ENCODE data around the gene RTF2.
"Not testable (repeated sequence)": the region's sequence is repeated elsewhere in the genome, so short reads cannot be mapped to it uniquely, and the experiment has no call there.

RTF2 gene

GRCh38 chr20:56503916-56504315 lies 35.5 kb downstream of the RTF2 start:
- no peak for DNase-seq

GRCh38 chr20:56504373-56505005 lies 36.1 kb downstream of the RTF2 start:
- no peak for DNase-seq

- no peak for DNase-seq
Observed at GRCh38 chr20:56506103-56506502, 37.7 kb downstream of the RTF2 start.

- no peak for DNase-seq
Observed at GRCh38 chr20:56511926-56512325, 43.5 kb downstream of the RTF2 start.

GRCh38 chr20:56513161-56514150 lies 45.0 kb downstream of the RTF2 start:
- DNase-seq, result no peak

- DNase-seq, result no peak
Observed at GRCh38 chr20:56516631-56517030, 48.2 kb downstream of the RTF2 start.

- no peak for DNase-seq
Observed at GRCh38 chr20:56517211-56517610, 48.8 kb downstream of the RTF2 start.

- no peak for DNase-seq
Observed at GRCh38 chr20:56517641-56518040, 49.2 kb downstream of the RTF2 start.

GRCh38 chr20:56518126-56518525 lies 49.7 kb downstream of the RTF2 start:
- DNase-seq, result no peak

- DNase-seq, result no peak
Observed at GRCh38 chr20:56518721-56519398, 50.4 kb downstream of the RTF2 start.

GRCh38 chr20:56519551-56519950 lies 51.1 kb downstream of the RTF2 start:
- no peak for DNase-seq

- DNase-seq, result no peak
Observed at GRCh38 chr20:56520180-56520579, 51.8 kb downstream of the RTF2 start.

- not testable (repeated sequence) for DNase-seq
Observed at GRCh38 chr20:56520746-56521354, 52.4 kb downstream of the RTF2 start.

- DNase-seq, result no peak
Observed at GRCh38 chr20:56522311-56522710, 53.9 kb downstream of the RTF2 start.

- DNase-seq, result not testable (repeated sequence)
Observed at GRCh38 chr20:56524444-56524843, 56.0 kb downstream of the RTF2 start, which contains the start of gene FAM209A. Gene FAM209A, plus strand, starts transcription at chr20:56524744. Its CDS starts 65 bp downstream, at chr20:56524809.

GRCh38 chr20:56527521-56527920 lies 59.1 kb downstream of the RTF2 start:
- no peak for DNase-seq

GRCh38 chr20:56532946-56533345 lies 64.5 kb downstream of the RTF2 start, which contains the start of gene FAM209B:
Gene FAM209B, plus strand, starts transcription at chr20:56533246. Its CDS starts 96 bp downstream, at chr20:56533342.
- DNase-seq, result not testable (repeated sequence)

GRCh38 chr20:56537997-56538396 lies 69.6 kb downstream of the RTF2 start:
- DNase-seq, result no peak

- DNase-seq, result peak; percentile 19
Observed at GRCh38 chr20:56540415-56540814, 72.0 kb downstream of the RTF2 start.

- DNase-seq, result no peak
Observed at GRCh38 chr20:56542489-56543030, 74.1 kb downstream of the RTF2 start.

- DNase-seq, result no peak
Observed at GRCh38 chr20:56551571-56551970, 83.1 kb downstream of the RTF2 start.

GRCh38 chr20:56552911-56553629 lies 84.6 kb downstream of the RTF2 start:
- no peak for DNase-seq

All from HCEC 1CT (cell line).